Measurements from ENCODE around the gene SLC35B2.

DNA sequence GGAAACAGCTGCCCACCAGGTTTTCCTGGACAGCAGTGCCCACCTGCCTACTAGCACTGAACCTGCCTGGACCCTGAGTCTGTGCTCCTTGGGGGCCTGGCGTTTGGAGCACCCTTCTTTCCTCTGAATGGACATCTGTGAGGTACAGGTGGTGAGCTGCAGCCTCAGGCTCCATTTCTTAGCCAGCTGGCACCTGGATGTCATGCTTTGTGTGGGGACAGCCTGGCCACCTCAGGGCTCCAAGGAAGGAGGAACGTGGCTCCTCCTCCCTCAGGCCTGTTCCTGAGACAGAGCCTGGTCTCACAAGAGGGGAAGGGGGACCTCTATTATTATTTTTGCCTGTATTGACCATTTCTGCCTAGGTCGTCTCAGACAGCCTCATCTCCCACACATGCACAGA lies 21.0 kb upstream of the SLC35B2 start:
- TF ChIP-seq ZNF311 (tag by site-specific recombination; IDR thresholded peaks at IDR 0.05; ENCODE audit: borderline replicate concordance) (no peak), ZFP41 (tag by site-specific recombination; IDR thresholded peaks at IDR 0.05; ENCODE audit: borderline replicate concordance) (no peak), ZBTB17 (tag by site-specific recombination; IDR thresholded peaks at IDR 0.05) (no peak), ZNF785 (tag by site-specific recombination; IDR thresholded peaks at IDR 0.05) (no peak), ZNF416 (tag by site-specific recombination; IDR thresholded peaks at IDR 0.05) (no peak), ZFHX2 (tag by site-specific recombination; conservative IDR thresholded peaks at IDR 0.05) (no peak)
- TF ChIP-seq, protein P1, sequence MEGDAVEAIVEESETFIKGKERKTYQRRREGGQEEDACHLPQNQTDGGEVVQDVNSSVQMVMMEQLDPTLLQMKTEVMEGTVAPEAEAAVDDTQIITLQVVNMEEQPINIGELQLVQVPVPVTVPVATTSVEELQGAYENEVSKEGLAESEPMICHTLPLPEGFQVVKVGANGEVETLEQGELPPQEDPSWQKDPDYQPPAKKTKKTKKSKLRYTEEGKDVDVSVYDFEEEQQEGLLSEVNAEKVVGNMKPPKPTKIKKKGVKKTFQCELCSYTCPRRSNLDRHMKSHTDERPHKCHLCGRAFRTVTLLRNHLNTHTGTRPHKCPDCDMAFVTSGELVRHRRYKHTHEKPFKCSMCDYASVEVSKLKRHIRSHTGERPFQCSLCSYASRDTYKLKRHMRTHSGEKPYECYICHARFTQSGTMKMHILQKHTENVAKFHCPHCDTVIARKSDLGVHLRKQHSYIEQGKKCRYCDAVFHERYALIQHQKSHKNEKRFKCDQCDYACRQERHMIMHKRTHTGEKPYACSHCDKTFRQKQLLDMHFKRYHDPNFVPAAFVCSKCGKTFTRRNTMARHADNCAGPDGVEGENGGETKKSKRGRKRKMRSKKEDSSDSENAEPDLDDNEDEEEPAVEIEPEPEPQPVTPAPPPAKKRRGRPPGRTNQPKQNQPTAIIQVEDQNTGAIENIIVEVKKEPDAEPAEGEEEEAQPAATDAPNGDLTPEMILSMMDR (tag by site-specific recombination; IDR thresholded peaks at IDR 0.05), result no peak
- TF ChIP-seq, protein P2, sequence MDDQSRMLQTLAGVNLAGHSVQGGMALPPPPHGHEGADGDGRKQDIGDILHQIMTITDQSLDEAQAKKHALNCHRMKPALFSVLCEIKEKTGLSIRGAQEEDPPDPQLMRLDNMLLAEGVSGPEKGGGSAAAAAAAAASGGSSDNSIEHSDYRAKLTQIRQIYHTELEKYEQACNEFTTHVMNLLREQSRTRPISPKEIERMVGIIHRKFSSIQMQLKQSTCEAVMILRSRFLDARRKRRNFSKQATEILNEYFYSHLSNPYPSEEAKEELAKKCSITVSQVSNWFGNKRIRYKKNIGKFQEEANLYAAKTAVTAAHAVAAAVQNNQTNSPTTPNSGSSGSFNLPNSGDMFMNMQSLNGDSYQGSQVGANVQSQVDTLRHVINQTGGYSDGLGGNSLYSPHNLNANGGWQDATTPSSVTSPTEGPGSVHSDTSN (CRISPR knock-in tag; IDR thresholded peaks at IDR 0.05), result no peak

All from HEK293 (cell line).